Sigmoid colon (tissue), 4 donors: ENCODE data around the gene PPP1R16B.

Experiments
- EP300 ChIP-seq, 4 donors: sonication (generic); formaldehyde crosslinking; IDR thresholded peaks; one replicate each; pipeline ENCODE4 v1.6.1; 2017; ENCODE audit warnings: antibody characterized with exemption in 4 of 4
- POLR2A ChIP-seq, 2 donors: fragments of 450-650 bp; IDR thresholded peaks; one replicate each; pipeline ENCODE4 v1.6.1; 2016; ENCODE audit warnings: antibody characterized with exemption in 2 of 2, mild to moderate bottlenecking in 2 of 2, moderate library complexity in 2 of 2
- POLR2AphosphoS5 ChIP-seq, 4 donors: sonication (generic); formaldehyde crosslinking; IDR thresholded peaks; one replicate each; pipeline ENCODE4 v1.6.1; 2017; ENCODE audit warnings: antibody characterized with exemption in 4 of 4
- TF ChIP-seq, protein P1 (sequence below), 4 experiments: fragments of 450-650 bp in 3 of 4; fragments of 200-600 bp in 1 of 4; IDR thresholded peaks; one replicate each; pipeline ENCODE4 v1.5.1; 2016 to 2019; ENCODE audit warnings: antibody characterized with exemption in 4 of 4, mild to moderate bottlenecking in 3 of 4, moderate library complexity in 2 of 4

- TF ChIP-seq, protein P1, sequence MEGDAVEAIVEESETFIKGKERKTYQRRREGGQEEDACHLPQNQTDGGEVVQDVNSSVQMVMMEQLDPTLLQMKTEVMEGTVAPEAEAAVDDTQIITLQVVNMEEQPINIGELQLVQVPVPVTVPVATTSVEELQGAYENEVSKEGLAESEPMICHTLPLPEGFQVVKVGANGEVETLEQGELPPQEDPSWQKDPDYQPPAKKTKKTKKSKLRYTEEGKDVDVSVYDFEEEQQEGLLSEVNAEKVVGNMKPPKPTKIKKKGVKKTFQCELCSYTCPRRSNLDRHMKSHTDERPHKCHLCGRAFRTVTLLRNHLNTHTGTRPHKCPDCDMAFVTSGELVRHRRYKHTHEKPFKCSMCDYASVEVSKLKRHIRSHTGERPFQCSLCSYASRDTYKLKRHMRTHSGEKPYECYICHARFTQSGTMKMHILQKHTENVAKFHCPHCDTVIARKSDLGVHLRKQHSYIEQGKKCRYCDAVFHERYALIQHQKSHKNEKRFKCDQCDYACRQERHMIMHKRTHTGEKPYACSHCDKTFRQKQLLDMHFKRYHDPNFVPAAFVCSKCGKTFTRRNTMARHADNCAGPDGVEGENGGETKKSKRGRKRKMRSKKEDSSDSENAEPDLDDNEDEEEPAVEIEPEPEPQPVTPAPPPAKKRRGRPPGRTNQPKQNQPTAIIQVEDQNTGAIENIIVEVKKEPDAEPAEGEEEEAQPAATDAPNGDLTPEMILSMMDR (IDR thresholded peaks at IDR 0.05): no peak
- TF ChIP-seq POLR2AphosphoS5 (IDR thresholded peaks at IDR 0.05) (no peak), POLR2A (IDR thresholded peaks at IDR 0.05) (no peak), EP300 (IDR thresholded peaks at IDR 0.05) (no peak)
Measured at GRCh38 chr20:38838326-38838725, 32.8 kb downstream of the PPP1R16B start.
